Measurements from ENCODE around the gene TMEM60.

DNA sequence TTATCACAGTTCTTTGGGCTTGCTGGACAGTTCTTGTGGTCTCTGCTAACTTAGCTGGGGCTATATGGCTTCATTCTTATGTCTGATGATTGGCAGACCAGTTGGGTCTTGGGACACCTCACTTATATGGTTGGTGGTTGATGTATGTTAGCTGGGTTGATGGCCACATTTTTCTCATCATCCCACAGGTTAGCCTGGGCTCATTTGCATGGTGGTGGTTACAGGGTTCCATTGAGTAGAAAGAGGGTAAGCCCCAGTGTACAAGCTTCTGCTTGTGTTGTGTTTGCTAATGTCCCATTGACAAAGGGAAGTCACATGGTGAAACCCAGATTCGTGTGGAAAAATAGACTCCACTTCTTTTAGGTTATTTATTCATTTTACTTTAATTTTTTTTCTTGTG, 40.6 kb downstream of the TMEM60 start:
- TF ChIP-seq, protein P1, sequence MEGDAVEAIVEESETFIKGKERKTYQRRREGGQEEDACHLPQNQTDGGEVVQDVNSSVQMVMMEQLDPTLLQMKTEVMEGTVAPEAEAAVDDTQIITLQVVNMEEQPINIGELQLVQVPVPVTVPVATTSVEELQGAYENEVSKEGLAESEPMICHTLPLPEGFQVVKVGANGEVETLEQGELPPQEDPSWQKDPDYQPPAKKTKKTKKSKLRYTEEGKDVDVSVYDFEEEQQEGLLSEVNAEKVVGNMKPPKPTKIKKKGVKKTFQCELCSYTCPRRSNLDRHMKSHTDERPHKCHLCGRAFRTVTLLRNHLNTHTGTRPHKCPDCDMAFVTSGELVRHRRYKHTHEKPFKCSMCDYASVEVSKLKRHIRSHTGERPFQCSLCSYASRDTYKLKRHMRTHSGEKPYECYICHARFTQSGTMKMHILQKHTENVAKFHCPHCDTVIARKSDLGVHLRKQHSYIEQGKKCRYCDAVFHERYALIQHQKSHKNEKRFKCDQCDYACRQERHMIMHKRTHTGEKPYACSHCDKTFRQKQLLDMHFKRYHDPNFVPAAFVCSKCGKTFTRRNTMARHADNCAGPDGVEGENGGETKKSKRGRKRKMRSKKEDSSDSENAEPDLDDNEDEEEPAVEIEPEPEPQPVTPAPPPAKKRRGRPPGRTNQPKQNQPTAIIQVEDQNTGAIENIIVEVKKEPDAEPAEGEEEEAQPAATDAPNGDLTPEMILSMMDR (optimal IDR thresholded peaks at IDR 0.05 in 1 of 3, IDR thresholded peaks at IDR 0.05 in 1 of 3, conservative IDR thresholded peaks at IDR 0.05 in 1 of 3; ENCODE audit: extremely low read depth in 1 of 3, insufficient read depth in 2 of 3, low read length in 3 of 3) = no peak
- TF ChIP-seq EZH2 (IDR thresholded peaks at IDR 0.05; ENCODE audit: low read length) = no peak
